ENCODE measurements around the gene DUOX2. TPM values are rescaled to one million over a fixed set of nuclear protein-coding genes. Genes with fewer than 3 reads are reported as not detected.

The DUOX2 gene
- total and polyA plus RNA-seq, 2 donors (not counting 1 experiment from before 2014, with no cell fraction given): 0.32 TPM; not detected in 1

DNA sequence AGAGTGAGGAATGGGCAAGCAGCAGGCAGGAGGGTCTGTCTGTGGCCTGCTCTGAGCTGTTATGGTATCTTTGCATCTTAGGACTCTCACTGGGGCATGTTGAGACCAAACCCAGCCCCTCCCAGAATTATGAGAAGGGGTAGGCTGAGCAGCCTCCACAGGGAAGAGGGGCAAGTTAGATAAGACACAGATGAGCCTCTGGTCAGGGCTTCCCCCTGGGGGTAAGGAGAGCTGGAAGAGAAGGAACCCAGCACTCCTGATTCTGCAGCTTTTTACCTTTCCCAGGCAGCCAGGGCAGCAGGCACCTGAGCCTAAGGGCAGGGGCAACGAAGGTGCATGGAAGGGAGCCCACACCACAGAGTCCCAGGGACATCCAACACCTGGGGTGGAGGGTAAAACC is 35.1 kb upstream of the DUOX2 start:
- Mint-ChIP-seq H3K4me3 (no peak overlapping the region), H3K27ac (no peak overlapping the region), H3K4me1 (no peaks in the 10 kb centered on the region), H3K27me3 (no peaks in the 10 kb centered on the region), H3K9me3 (ENCODE audit: insufficient read depth) (no peaks in the 10 kb centered on the region)
- no peak for ATAC-seq (ENCODE audit: low read depth)
- Histone ChIP-seq H3K9ac (ENCODE audit: low read length) (no peak overlapping the region), H2AFZ (ENCODE audit: insufficient read depth, low read depth, low read length, poor library complexity, severe bottlenecking) (no peak overlapping the region), H3K4me2 (replicated peaks; ENCODE audit: low read depth, low read length, poor library complexity, severe bottlenecking) (no peak overlapping the region), H4K20me1 (ENCODE audit: control insufficient read depth, insufficient read depth, low read length, poor library complexity, severe bottlenecking) (no peaks in the 10 kb centered on the region), H3K9me3 (ENCODE audit: control extremely low read depth in 1 of 3, control insufficient read depth in 2 of 3, insufficient read depth in 1 of 3, low read length in 2 of 3) (no peaks in the 10 kb centered on the region), H3K4me3 (ENCODE audit: control extremely low read depth in 1 of 5, extremely low read depth in 1 of 5, insufficient read depth in 1 of 5, low read depth in 2 of 5, low read length in 4 of 5) (no peak overlapping the region), H3K27me3 (replicated peaks in 1 of 4; ENCODE audit: control extremely low read depth in 1 of 4, control insufficient read depth in 3 of 4, insufficient read depth in 4 of 4, low read length in 3 of 4) (no peaks in the 10 kb centered on the region), H3K79me2 (ENCODE audit: control insufficient read depth, insufficient read depth, low read length) (no peaks in the 10 kb centered on the region), H3K36me3 (replicated peaks in 1 of 2; ENCODE audit: control extremely low read depth in 1 of 2, control insufficient read depth in 1 of 2, extremely low read depth in 1 of 2, insufficient read depth in 2 of 2, low read length in 1 of 2) (no peaks in the 10 kb centered on the region), H3K4me1 (ENCODE audit: control insufficient read depth in 2 of 2, insufficient read depth in 2 of 2, low read length in 2 of 2) (no peaks in the 10 kb centered on the region), H3K27ac (ENCODE audit: low read length in 2 of 2) (no peak overlapping the region)
- TF ChIP-seq CTCF (IDR thresholded peaks at IDR 0.05) (no peak), EZH2 (IDR thresholded peaks at IDR 0.05; ENCODE audit: borderline replicate concordance, insufficient read depth, low read depth, low read length, poor library complexity, severe bottlenecking) (no peak)
- no peak for DNase-seq
- intact Hi-C loops (cut with micrococcal nuclease): no loop called here
- CTCF ChIA-PET: no interaction called here
- POLR2A ChIA-PET: no interaction called here
- WGBS (ENCODE audit: insufficient coverage): no CpG with 5 or more reads among the region's 1 CpG

GRCh38 chr15:45148076-45149059 is 34.4 kb upstream of the DUOX2 start:
- Mint-ChIP-seq H3K4me3 (no peak overlapping the region), H3K27ac (no peak overlapping the region), H3K9me3 (ENCODE audit: insufficient read depth) (no peaks in the 10 kb centered on the region), H3K4me1 (no peaks in the 10 kb centered on the region), H3K27me3 (no peaks in the 10 kb centered on the region)
- Histone ChIP-seq H3K4me2 (replicated peaks; ENCODE audit: low read depth, low read length, poor library complexity, severe bottlenecking) (no peak overlapping the region), H3K27me3 (replicated peaks in 1 of 4; ENCODE audit: control extremely low read depth in 1 of 4, control insufficient read depth in 3 of 4, insufficient read depth in 4 of 4, low read length in 3 of 4) (no peaks in the 10 kb centered on the region), H4K20me1 (ENCODE audit: control insufficient read depth, insufficient read depth, low read length, poor library complexity, severe bottlenecking) (no peaks in the 10 kb centered on the region), H3K36me3 (replicated peaks in 1 of 2; ENCODE audit: control extremely low read depth in 1 of 2, control insufficient read depth in 1 of 2, extremely low read depth in 1 of 2, insufficient read depth in 2 of 2, low read length in 1 of 2) (no peaks in the 10 kb centered on the region), H2AFZ (ENCODE audit: insufficient read depth, low read depth, low read length, poor library complexity, severe bottlenecking) (no peak overlapping the region), H3K9me3 (ENCODE audit: control extremely low read depth in 1 of 3, control insufficient read depth in 2 of 3, insufficient read depth in 1 of 3, low read length in 2 of 3) (no peaks in the 10 kb centered on the region), H3K4me1 (ENCODE audit: control insufficient read depth in 2 of 2, insufficient read depth in 2 of 2, low read length in 2 of 2) (no peaks in the 10 kb centered on the region), H3K79me2 (ENCODE audit: control insufficient read depth, insufficient read depth, low read length) (no peaks in the 10 kb centered on the region), H3K27ac (ENCODE audit: low read length in 2 of 2) (no peak overlapping the region), H3K4me3 (ENCODE audit: control extremely low read depth in 1 of 5, extremely low read depth in 1 of 5, insufficient read depth in 1 of 5, low read depth in 2 of 5, low read length in 4 of 5) (no peak overlapping the region), H3K9ac (ENCODE audit: low read length) (no peak overlapping the region)
- intact Hi-C loops (cut with micrococcal nuclease): no loop called here
- ChIA-PET CTCF (no interaction called here), POLR2A (no interaction called here)
- ATAC-seq (ENCODE audit: low read depth) (no peak), DNase-seq (no peak)
- 100% methylated on average over 9 of the region's 12 CpGs for WGBS (ENCODE audit: insufficient coverage)
- TF ChIP-seq CTCF (IDR thresholded peaks at IDR 0.05) (no peak), EZH2 (IDR thresholded peaks at IDR 0.05; ENCODE audit: borderline replicate concordance, insufficient read depth, low read depth, low read length, poor library complexity, severe bottlenecking) (no peak)

All from B cell (primary cell).